ENCODE measurements around the gene NBEA. TPM values are rescaled to one million over a fixed set of nuclear protein-coding genes. Genes with fewer than 3 reads are reported as not detected.

NBEA gene, protein sequence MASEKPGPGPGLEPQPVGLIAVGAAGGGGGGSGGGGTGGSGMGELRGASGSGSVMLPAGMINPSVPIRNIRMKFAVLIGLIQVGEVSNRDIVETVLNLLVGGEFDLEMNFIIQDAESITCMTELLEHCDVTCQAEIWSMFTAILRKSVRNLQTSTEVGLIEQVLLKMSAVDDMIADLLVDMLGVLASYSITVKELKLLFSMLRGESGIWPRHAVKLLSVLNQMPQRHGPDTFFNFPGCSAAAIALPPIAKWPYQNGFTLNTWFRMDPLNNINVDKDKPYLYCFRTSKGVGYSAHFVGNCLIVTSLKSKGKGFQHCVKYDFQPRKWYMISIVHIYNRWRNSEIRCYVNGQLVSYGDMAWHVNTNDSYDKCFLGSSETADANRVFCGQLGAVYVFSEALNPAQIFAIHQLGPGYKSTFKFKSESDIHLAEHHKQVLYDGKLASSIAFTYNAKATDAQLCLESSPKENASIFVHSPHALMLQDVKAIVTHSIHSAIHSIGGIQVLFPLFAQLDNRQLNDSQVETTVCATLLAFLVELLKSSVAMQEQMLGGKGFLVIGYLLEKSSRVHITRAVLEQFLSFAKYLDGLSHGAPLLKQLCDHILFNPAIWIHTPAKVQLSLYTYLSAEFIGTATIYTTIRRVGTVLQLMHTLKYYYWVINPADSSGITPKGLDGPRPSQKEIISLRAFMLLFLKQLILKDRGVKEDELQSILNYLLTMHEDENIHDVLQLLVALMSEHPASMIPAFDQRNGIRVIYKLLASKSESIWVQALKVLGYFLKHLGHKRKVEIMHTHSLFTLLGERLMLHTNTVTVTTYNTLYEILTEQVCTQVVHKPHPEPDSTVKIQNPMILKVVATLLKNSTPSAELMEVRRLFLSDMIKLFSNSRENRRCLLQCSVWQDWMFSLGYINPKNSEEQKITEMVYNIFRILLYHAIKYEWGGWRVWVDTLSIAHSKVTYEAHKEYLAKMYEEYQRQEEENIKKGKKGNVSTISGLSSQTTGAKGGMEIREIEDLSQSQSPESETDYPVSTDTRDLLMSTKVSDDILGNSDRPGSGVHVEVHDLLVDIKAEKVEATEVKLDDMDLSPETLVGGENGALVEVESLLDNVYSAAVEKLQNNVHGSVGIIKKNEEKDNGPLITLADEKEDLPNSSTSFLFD (N-terminal part only)
- total RNA-seq = 10 to 100 TPM in 1 of 4 donors, 1 to 10 TPM in 3; 1.4 to 14.9 (median 4.1) TPM

- peak; percentile 72 to 82 (median 76) for DNase-seq
- Histone ChIP-seq H3K27me3 (no peaks in the 10 kb centered on the region), H3K27ac (peak within 1 kb of the TSS; percentile 33 to 85 (median 72)), H3K4me1 (peaks cover 0 to 6% (median 0%) of the 10 kb centered on the region in 4 donors), H3K36me3 (no peaks in the 10 kb centered on the region), H3K9me3 (no peaks in the 10 kb centered on the region), H3K4me3 (peak within 1 kb of the TSS; percentile 64 to 95 (median 82))
- no peak for TF ChIP-seq POLR2A (IDR thresholded peaks at IDR 0.05)
- TF ChIP-seq, protein P1, sequence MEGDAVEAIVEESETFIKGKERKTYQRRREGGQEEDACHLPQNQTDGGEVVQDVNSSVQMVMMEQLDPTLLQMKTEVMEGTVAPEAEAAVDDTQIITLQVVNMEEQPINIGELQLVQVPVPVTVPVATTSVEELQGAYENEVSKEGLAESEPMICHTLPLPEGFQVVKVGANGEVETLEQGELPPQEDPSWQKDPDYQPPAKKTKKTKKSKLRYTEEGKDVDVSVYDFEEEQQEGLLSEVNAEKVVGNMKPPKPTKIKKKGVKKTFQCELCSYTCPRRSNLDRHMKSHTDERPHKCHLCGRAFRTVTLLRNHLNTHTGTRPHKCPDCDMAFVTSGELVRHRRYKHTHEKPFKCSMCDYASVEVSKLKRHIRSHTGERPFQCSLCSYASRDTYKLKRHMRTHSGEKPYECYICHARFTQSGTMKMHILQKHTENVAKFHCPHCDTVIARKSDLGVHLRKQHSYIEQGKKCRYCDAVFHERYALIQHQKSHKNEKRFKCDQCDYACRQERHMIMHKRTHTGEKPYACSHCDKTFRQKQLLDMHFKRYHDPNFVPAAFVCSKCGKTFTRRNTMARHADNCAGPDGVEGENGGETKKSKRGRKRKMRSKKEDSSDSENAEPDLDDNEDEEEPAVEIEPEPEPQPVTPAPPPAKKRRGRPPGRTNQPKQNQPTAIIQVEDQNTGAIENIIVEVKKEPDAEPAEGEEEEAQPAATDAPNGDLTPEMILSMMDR (IDR thresholded peaks at IDR 0.05) = peak in 3 of 6 experiments; percentile 11 to 34 (median 21)
These were observed at the start of gene NBEA for GRCh38 chr13:34941835-34942731. Gene NBEA, plus strand, starts transcription at chr13:34942270. Its CDS starts 551 bp downstream, at chr13:34942821.

DNA sequence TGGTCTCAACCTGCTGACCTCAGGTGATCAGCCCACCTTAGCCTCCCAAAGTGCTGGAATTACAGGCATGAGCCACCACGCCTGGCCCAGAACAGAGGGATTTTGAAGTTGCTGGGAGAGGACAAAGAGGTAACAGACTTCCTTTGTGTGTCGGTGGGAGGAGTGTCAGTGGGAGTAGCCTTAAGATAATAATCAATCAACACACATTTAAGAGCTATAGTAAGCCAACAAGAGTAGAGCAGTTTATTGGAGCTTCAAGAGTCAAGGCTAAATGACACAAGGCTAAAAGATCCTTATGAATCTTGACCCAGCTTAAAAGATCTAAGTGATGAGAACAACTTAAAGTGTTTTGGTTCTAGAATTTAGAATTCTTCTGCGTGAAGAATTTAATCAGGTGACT lies 47.3 kb upstream of the NBEA start:
- Histone ChIP-seq H3K36me3 (no peaks in the 10 kb centered on the region), H3K27me3 (no peaks in the 10 kb centered on the region), H3K27ac (no peak overlapping the region), H3K4me1 (no peaks in the 10 kb centered on the region), H3K4me3 (no peak overlapping the region), H3K9me3 (no peaks in the 10 kb centered on the region)
- TF ChIP-seq, protein P1 (IDR thresholded peaks at IDR 0.05) = no peak
- TF ChIP-seq POLR2A (IDR thresholded peaks at IDR 0.05) = no peak
- DNase-seq = no peak

GRCh38 chr13:34897220-34897619 lies 44.9 kb upstream of the NBEA start:
- H3K27me3 ChIP-seq = no peaks in the 10 kb centered on the region
- DNase-seq = no peak

DNA sequence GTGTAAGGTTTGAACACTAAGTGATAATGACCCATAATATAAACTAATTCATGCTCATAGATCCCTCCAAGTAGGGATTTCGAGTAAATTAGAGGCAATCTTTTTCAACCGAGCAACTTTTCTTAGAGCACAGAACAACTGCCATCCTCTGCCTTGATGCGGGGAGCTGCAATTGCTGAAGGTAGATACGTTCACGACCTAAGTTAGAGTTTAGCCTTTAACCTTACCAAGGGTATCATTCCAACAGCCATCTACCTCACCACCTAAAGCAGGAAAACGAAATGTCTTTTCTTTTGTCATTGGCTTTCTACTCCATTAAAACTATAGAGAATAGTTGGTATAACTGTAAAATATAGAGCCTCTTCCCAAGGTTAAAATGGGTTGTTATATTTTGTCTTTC lies 42.2 kb upstream of the NBEA start:
- H3K36me3 ChIP-seq = no peaks in the 10 kb centered on the region
- no peak for DNase-seq
- H3K9me3 ChIP-seq = no peaks in the 10 kb centered on the region
- no peaks in the 10 kb centered on the region for H3K27me3 ChIP-seq
- no peaks in the 10 kb centered on the region for H3K4me1 ChIP-seq
- H3K27ac ChIP-seq = no peak overlapping the region
- TF ChIP-seq POLR2A (IDR thresholded peaks at IDR 0.05) = no peak
- TF ChIP-seq, protein P1 (IDR thresholded peaks at IDR 0.05) = no peak
- no peak overlapping the region for H3K4me3 ChIP-seq

More at GRCh38 chr13:34897220-34897619, 44.9 kb upstream of the NBEA start:
- Histone ChIP-seq H3K9me3 (no peaks in the 10 kb centered on the region), H3K36me3 (no peaks in the 10 kb centered on the region), H3K4me1 (no peaks in the 10 kb centered on the region), H3K27ac (no peak overlapping the region), H3K4me3 (no peak overlapping the region)
- TF ChIP-seq POLR2A (IDR thresholded peaks at IDR 0.05) = no peak
- TF ChIP-seq, protein P1 (IDR thresholded peaks at IDR 0.05) = no peak
